LNCaP clone FGC (cell line): ENCODE results near the gene SNX20.

ENCODE experiments used
- DNase-seq: peaks from one replicate; pipeline ENCODE4 v3.0.0-alpha.2; 2011; ENCODE audit warnings: low read depth
- H3K4me3 ChIP-seq: 2 replicates; pipeline ENCODE4 v1.5.1; 2011; ENCODE audit warnings: mild to moderate bottlenecking, low read depth, low read length, control low read depth
- TF ChIP-seq, protein P1 (sequence below): IDR thresholded peaks from 2 replicates; pipeline ENCODE4 v1.5.1; 2012; ENCODE audit warnings: mild to moderate bottlenecking; ENCODE audit not compliant: control insufficient read depth, insufficient read depth; ENCODE audit errors: extremely low read depth

SNX20 gene

DNA sequence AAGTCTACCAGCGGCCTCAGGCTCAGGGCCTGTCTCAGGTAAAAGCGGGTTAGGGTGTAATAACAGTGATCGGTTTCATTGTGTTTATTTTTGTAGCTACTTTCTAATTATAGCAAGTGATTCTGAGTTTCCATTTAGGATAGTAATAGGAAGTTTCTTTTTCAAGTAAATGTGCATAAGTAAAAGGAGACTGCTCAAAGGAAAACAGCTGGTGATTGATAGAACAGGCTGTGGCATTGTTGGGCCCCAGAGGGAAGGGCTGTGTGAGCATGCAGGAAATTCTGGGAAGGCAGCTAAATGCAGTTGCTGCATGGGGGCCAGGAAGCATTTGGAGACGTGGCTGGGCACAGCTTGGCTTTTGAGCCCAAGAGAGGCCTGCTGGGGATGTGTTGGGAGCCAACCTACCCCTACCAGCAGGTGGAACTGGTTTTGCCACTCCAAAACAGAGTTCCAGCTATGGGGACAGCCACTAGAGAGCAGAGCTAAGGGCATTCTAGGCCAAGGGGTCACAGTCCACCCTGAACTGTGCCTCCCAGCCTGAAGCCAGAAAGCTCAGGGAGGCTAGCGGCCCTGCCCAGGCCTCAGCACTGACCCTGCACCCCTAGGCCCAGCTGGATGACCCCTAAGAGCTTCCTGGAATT lies 12.6 kb downstream of the SNX20 start:
- no peak overlapping the region for H3K4me3 ChIP-seq
- peak; percentile 33 for DNase-seq
- TF ChIP-seq, protein P1, sequence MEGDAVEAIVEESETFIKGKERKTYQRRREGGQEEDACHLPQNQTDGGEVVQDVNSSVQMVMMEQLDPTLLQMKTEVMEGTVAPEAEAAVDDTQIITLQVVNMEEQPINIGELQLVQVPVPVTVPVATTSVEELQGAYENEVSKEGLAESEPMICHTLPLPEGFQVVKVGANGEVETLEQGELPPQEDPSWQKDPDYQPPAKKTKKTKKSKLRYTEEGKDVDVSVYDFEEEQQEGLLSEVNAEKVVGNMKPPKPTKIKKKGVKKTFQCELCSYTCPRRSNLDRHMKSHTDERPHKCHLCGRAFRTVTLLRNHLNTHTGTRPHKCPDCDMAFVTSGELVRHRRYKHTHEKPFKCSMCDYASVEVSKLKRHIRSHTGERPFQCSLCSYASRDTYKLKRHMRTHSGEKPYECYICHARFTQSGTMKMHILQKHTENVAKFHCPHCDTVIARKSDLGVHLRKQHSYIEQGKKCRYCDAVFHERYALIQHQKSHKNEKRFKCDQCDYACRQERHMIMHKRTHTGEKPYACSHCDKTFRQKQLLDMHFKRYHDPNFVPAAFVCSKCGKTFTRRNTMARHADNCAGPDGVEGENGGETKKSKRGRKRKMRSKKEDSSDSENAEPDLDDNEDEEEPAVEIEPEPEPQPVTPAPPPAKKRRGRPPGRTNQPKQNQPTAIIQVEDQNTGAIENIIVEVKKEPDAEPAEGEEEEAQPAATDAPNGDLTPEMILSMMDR = peak; percentile 36

DNA sequence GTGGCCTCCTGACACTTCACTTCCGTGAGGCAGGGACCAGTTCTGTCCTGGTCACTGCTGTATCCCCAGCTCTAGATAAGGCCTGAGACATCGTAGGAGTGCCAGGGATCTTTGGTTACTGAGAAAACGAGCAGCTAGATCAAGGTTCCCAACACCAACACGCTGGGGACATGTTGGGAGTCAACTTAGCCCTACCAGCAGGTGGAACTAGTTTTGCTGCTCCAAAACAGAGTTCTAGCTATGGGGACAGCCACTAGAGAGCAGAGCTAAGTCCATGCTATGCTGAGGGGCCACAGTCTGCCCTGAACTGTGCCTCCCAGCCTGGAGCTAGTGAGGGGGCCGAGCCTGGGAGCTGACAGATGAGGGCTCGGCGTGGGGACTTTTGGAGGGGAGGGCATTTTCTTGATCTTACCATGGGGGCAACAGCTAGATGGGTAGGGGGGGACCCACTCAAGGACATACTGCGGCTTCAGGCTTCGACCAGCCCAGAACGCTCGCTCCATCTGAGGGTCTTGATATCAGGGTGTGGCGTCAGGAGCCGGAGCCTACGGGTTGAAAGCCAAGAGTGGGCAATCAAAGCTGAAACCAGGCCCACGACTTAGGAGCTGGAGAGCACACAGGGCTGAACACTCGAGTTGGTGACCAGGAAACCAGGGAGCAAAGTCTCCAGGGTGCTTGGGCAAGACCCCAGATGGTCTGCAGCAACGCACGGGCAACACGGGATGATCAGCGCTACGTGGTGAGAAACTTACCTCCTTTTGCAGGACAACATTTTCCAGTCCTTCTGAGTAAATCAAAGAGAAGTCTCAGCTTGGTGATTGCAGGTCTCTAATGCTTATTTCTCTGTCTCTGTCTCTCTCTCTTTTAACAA lies 13.4 kb downstream of the SNX20 start:
- H3K4me3 ChIP-seq = no peak overlapping the region
- TF ChIP-seq, protein P1 = peak; percentile 33
- DNase-seq = no peak

DNA sequence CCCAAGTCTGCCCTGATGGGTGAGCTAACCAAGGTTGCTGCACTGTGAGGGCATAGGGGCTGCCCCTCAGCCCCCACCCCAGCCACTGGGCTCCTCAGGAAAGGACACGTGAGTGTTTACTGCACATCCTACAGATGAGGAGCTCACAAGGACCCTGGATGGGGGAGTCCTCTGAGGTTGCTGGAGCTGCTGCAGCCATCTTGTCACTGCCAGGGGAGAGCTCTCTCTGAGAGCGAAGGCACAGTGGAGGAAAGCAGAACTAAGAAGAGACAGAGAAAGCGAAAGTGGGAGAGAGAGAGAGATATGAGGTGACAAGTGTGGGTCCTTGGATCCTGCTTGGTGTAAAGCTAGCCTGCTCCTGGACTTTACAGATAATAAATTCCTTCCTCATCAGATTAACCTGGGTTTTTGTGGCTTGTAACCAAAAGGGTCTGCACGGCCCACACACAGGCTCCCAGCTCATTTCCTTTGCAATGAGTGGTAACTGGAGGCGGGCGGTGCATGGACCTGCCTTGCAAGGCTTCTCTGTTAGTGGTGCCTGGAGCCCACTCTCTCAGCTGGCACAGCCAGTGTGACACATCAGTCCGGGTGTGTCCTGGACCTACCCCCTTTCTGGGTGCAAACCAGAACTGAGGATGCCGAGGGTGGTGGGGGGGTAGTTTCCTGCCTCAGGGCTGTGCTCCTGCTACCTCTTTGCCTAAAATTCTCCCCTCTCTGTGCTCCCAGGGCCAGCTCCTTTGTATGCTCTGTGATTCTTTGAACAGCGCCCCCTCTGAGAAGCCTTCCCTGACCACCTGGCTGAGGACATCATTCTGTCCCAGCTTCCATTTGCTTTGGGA lies 14.2 kb downstream of the SNX20 start:
- no peak overlapping the region for H3K4me3 ChIP-seq
- DNase-seq = no peak
- TF ChIP-seq, protein P1 = no peak

DNA sequence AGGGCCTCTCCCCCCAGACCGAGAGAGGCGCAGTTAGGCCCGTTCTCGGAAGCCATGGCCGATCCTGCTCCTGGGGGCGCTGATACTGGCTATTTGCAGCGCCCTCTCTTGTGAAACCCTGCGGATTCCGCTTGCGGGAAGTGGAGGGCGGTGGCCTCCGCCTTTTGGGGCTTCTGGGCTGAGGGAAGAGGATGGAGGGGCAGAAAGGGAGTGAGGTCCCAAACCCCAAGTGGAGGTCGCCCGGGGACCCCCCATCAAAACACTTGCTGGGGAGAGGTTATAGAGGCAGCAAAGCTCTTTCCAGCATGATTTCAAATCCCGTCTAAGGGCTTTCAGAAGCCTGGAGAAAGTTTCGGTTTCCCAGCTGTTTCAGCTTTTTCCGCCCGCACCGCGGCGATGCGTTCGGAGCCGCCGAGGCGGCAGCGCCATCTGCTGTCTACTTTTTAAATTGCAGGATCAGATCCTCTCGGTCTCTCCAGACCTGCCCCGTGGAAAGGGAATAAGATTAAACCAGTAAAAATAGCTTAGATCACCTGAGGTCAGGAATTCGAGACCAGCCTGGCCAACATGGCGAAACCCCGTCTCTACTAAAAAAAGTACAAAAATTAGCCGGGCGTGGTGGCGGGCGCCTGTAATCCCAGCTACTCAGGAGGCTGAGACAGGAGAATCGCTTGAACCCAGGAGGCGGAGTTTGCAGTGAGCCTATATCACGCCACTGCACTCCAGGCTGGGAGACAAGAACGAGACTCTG lies 15.8 kb downstream of the SNX20 start:
- peak overlapping the region; percentile 42 for H3K4me3 ChIP-seq
- no peak for DNase-seq
- TF ChIP-seq, protein P1 = peak; percentile 81

DNA sequence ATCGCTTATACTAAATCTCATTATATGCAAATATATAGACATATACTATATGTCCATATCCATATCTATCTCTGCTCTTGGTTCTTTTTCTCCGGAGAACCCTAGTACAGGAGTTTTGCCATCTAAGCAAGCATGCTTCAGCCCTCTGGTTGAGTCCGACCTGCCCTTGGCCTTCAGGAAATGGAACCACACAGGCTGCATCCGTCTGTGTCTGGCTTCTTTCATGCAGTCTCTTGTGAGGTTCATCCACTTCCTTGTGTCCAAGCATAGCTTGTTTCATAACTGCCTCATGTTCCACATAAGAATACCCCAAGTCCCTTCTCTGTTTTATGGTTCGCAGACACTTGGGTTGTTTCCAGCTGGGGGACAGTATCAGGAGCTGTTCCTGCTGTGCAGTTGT lies 16.8 kb downstream of the SNX20 start:
- DNase-seq = no peak
- TF ChIP-seq, protein P1 = no peak
- no peak overlapping the region for H3K4me3 ChIP-seq

DNA sequence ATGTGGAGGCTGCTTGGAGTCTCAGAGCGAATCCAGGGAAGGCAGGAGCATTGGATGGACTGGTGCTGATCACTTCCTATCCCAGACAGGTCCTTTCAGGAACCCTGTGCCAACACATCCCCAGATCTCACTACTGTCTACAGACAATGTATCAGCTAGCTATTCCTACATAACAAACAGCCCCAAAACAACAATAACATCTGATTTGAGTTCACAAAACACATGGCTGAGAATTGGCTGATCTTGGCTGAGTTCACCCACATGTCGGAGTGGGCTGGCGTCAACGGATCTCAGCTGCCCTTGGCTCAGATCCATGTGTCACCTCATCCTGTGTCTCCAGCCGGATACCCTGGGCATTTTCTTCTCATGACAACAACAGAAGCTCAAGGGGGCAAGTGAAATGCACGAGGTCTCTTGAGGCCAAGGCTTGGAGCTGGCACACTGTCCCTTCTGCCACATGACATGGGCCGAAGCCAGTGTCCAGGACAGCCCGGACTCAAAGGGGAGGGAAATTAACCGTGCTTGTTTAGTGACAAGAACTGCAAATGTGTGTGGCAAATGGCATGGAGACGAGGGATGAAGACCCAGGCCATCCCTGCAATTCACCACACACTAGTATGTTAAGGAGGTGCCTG lies 18.7 kb downstream of the SNX20 start:
- DNase-seq = no peak
- TF ChIP-seq, protein P1 = no peak
- H3K4me3 ChIP-seq = no peak overlapping the region
